ENCODE results near the gene PAX8.
A peak's percentile ranks its signal among the peaks of the same experiment; 100 is the strongest.

The PAX8 gene

DNA sequence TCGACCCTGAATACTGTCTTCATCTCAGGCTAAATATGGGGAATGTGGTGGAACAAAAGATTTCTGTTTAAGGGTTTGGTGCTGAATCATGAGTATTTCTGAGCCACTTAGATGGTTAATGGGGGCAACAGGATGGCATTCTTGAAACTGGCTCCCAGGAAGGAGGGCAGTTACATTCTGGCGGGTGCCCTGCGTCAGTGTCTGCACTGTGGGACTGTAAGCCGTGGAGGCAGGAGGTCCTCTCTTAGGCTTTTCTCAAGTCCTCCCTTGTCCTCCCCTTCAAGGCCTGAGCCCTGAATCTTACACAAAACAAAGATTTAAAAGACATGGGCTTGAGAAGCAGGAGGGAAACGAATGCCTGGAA is 59.2 kb downstream of the PAX8 start:
- ATAC-seq = no peak

DNA sequence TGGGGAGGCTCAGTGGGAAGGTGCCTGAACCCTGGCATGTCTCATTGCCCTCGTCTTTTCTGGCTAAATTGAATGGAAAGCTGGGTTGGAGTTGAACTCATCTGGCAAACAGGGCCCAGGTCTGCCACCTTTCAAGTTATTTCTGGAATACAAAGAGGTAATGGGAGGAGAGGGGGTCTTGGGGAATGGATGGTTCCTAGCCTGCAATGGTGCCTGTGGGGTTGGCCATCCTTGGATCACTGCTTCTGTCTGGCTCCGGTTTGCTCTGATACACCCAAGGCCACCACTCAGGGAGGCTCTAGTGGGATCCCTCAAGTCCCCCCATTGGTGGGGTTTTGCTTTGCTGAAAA is 59.7 kb downstream of the PAX8 start:
- no peak for ATAC-seq

DNA sequence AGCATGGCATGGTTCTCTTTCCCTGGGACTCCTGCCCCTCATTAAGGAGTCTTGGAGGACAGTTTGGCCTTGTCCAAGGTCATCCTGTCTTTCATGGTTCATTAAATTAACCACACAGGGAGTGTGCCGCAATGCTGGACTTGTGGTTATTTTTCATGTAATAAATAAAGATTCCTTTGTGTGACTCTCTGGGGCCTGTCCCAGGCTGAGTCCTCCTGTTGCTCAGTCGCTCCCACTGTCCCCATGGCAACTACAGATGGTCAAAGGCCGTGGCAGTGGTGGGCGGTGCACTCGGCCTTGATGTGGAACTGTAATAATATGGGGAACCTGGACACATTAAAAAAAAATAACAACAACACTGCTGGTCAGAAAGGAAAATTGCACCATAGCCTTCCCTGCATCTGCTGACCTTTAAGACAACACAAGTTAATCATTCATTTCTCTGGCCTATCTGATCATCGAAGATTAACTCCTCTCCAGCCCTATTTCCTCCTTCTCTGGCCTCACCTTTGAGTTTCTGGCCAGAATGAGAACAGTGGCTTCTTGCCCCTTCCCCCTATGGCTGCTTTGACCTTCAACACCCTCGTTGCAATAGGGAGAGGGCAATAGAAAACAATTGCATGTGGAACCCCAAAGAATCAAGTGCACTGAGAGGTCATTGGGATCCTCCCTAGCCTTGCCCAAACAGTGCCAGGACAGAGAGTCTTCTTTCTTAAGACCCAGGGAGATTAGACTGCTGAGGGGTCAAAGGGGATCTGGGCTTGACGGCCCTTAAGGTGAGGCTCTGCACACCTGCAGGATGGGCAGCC is 60.2 kb downstream of the PAX8 start:
- ATAC-seq = no peak

DNA sequence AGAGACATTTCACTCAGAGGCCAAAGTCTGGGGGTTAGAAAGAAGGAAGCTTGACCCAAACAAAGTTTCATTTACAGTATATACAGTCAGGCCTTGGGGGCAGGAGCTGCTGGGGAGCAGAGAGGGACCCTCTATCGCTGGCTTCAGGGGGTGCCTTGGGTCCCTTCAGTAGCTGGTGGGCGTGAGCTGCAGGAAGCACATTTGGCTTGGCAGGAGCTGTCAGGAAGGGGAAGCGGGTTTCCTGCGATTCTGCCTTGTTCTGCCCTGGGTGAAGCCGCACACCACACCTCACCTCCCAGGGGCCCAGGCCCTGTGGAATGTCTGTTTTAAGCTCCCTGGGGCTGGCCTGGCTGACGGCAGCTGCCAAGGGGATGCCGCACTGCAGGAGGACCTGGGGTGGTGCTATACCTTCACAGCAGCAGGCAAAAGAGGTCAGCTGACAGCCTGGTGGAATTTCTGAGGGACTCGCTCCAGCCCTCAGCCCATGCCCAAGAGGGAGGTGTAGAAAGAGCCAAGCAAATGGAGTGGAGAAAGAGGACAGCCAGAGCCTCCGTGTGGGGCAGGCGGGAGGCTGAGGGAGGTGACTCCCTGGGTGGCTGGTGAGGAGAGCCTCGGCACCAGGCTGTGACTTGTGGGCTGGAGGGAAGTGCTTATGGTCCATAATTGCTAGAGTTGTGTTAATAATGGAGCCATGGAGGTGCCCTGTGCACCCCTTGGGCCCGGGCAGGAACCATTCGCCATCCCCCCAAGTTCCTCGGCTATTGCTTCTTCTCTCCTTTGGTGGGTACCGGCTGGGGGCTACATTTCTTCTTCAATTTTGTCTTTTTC is 61.1 kb downstream of the PAX8 start:
- no peak for ATAC-seq

DNA sequence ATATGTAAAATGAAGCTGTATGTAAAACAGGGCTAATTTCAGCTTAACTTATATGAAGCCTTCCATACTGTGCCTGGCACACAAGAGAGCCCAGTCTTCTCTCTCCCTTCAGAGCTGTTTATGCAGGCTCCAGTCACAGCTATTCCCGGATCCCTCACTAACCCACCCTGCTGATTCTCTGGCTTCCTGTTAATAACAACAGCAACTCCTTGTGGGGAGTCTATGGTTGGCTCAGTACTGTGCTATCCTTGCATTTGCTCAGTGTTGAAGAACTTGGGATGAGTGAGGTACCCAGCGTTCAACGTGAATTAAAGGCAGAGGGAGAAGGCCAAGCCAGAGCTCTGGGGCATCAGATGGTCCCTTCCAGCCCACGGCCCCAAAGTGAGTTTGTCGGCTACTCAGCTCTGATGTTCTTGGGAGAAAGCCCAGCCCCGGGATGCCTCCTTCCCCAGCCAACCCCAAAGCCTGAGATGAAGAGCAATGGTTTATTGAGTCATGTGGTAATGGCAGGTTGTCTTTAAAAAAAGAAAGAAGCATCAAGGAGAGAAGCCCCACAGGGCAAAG is 61.7 kb downstream of the PAX8 start:
- ATAC-seq = no peak

DNA sequence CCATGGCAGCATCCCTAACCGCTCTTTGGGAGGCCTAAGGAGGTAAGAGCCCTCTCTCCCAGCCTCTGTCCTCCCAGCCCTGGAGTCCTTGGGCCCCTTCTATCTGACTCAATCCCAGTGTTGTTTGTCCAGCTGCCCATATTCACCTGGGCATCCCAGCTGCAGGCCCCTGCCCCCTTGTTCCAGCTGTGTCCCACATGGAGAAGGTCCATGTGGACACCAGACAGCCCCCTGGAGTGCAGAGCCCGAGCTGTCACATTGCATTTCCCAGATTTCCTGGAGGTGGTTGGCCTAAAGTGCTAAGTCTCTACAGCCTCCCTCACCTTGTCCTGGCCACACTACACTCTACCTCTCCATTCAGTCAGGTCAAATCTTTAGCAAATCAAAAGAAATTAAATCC is 62.4 kb downstream of the PAX8 start:
- no peak for ATAC-seq

DNA sequence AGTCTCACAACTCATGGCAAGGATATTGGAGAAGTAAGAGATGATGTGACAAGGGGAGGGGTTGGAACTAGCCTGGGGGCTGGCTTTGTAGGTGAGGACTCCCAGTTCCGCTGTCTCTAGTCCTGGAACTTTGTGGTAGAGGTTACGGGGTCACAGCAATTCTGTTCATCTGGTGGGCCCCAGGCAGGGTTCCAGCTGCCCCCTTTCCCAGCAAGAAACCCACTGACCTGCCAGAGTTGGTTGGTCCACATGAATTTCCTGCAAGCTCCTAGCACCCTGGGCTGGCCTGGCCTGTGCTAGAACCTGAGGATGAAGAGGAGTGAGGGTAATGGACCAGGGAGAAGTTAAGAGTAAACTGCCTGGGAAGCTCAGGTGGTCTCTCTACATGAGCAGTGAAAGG is 63.7 kb downstream of the PAX8 start:
- ATAC-seq = no peak

DNA sequence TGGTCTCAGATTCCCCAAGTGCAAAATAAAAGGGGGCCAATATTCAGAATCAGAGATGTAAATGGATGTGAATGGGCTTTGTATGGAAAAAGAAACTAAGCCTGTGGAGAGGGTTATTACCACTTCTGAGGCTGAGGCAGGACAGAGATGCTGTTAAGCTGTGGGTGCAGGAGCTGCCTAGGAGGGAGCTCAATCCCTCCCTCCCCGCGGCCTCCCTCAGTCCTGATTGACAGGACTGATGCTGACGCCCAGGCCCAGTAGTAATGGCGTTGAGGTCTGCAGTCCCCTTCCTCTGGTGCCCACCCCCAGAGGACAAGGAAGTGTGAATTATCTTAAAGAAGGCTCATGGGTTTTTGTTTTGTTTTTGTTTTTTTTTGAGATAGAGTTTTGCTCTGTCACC is 64.6 kb downstream of the PAX8 start:
- no peak for ATAC-seq

DNA sequence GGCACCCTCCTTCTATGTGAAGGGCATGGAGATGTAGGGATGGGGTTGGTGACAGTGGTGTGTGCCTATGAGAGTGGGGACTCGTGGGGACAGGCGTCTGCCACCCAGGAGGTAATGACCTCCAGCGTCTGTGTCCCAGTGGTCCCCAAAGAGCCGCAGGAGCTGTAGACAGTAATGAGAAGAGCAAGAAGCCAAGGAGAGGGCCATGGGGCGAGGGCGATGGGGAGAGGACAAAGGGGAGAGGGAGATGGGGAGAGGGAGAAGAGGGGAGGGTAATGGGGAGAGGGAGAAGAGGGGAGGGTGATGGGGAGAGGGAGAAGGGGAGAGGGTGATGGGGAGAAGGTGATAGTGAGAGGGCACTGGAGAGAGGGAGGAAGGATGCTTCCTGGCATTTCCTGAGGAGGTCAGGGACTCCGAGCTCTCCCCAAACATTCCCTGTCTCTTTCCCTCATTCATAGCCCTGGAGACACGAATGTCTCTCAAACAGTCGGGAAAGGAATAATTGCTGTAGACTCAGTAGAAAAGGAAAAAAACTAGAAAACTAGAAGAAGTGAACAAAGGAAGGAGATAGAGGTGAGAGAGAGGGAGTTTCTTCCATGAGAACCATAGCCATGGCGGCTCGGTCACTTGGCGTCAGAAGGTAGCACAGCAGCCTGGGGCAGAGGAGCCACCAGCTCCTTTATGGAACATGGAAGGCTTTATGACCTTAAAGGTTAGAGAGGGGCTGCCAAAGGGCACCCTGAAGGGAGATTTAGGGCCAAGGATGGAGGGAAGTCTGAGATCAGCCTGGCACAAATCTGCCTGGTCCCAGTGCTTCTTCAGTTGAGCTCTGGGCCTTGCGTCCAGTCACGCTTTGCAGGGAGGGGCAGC is 65.4 kb downstream of the PAX8 start:
- no peak for ATAC-seq

DNA sequence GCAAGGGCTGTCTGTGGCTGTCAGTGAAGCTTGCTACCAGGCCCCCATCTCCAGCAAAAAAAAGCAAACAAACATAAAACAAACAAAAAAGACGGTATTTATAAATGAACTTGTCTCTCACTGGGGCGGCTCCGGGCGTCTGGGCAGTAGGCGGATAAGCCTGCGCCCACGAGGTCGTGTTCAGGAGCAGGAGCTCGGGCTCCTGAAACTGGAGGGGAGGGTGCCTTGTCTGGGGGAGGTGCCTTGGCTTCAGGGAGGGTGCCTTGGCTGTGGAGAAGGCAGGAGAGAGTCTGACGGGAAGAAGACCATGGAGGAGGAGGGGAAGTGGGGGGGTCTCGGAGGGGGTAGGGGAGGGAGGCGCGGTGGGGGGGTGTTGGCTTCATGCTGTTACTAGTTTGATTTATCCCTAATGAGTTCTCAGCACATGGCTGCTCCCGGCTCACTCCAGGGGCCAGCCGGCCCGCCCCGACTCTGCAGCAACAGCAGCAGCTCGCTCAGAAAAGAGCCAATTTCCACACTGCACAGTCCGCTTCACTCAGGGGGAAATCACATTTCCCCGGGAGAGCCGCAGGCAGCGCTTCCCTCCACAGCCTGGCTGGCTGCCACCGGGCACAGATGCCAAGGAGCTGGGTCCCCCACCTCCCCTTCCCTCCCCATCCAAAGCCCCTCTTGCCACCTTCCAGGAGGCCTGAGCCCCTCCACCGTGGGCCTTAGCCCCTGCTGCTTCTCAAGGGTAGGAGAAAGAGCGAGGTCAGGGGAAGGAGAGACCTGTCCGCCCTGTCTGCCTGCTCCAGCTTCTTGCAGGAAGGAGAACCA is 66.3 kb downstream of the PAX8 start:
- no peak for ATAC-seq

DNA sequence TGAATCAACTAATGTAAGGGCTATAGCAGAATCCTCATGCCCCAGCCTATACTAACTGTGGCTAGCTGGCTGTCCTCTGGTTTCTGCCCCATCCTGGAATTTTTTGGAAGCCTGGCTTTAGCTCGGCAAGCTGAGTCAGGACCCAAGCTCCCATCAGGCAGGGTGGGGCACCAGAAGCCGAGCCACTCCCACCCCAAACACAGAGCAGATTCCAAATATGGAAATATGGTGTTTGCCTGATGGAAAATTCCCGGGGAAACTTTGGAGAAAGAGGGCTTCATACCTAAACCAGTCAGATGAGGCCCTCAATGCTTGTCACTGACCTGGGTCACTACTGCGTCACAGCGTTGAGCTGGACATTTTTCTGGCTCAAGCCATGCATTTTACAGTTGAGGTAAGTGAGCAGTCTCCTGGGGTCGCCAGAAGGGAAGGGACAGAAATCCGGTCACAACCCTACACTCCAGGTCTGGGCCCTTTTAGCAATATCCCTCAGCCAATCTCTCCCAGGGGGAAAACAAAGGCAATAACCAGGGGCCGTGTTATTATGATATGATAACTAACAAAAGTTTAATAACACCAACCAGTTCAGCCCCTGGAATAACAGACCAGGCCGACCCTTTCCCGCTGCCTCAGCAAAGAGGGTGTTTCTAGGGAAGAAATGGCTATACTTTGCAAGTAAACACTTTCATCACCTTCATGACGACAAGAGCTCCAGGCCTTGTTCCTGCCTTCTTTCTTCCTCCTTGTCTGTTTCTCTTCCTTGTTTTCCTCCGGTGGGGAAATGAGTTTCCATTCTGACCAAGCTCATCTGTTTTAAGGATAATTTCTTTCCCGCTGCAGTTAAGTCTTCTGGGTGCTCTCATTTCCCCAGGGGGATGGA is 67.3 kb downstream of the PAX8 start:
- ATAC-seq = no peak

DNA sequence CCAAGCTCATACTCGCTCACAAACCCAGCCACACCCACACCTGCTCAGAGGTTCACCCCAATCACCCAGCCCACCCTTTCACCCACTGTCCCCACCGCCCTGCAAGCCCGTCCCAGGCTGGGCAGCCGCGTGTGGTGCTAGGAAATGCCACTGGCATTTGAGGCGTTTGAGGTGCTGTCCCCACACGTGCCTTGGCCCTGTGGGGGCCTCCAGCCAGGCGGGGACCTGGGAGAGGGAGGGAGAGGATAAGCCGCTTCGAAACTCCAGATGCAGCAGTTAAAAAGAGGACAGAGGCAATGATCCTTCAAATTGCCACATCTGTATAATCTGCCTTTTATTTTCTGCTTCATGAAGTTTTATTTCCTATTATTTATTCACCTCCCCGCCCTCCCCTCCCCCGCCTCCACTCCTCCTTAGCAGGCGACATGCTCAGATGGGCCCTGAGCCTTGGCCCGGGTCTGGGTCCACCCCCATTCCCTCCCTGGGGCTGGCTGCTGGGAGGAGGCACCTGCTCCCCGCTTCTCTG is 69.0 kb downstream of the PAX8 start:
- ATAC-seq = no peak

DNA sequence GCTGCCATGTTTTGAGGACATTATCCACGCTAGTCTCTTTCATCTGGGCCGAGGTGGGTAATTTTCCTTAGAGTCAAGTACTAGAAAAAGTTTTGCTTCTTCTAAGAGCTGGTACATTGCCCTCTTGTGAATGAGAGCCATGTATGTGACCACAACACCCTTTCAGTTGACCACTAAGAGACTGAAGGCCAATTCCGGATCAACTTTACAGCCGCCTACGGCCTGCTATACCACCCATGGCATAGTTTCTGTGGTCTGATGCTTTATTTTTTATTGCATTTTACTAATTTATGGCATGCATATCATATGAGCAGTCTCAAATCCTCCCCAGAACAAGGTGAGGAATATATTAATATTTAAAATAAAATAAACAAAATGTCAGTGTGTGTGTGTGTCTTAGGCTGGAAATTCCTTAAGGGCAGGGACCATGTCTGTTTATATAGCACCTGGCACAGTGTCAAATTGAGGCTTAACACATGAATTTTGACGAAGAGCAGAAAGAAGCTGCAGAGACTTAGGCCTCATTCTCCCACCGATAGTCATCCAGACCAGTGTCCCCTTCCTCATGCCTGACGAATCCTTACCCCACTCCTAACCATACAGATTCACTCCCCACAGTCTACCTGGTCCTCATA is 69.6 kb downstream of the PAX8 start:
- no peak for ATAC-seq

DNA sequence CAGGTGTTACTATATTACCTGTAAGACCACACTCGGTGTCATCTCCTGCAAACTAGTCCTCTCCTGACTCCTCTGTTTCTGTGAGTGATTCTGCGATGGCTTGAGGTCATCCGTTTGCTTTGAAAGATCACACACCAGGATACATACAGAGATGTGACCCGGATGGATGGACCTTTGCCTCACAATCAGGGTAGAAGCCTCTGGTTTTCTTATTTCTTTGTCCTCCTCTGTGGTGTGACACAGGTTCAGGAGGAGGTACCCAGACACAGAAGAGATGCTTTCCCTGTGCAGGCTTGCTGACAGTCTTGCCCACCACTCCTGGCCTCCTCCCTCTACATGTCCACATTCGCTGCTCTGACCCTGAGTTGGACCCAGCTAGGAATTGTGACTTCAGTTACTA is 70.3 kb downstream of the PAX8 start:
- ATAC-seq = no peak

DNA sequence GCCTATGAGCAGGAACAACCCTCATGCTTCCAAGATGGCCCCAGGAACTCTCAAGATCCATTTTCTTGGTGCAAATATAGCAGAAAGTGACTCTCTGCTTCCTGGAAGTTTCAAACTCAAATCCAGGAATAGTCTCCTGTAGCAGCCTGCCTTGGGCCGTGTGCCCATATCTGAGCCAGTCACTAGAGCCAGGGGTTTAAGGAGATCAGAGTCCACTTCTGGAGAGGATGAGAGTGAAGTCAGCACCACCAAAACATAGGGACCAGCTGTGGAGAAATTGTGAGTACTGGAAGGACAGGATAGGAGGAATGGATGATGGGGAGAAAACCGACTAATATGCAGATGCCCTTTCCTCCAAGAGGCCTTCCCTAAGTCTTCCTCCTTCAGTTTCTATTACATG is 71.7 kb downstream of the PAX8 start:
- no peak for ATAC-seq

DNA sequence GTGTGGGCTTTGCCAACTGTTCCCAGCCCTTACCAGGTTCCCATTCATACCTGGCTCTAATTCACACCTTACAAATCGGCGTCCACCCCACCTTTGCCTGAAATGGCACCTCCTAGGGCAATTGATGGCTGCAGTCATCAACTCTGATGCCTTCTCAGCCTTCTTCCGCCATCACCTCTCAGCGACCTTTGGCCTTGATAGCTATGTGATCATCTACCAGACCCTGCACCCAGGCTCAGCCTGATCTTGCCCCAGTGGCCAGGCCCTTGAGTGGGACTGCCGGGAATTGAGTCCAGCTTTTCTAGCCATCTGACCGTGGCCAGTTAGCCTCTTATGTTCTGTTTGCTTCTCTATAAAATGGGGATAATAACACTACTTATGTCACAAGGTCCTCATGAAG is 72.5 kb downstream of the PAX8 start:
- ATAC-seq = no peak

DNA sequence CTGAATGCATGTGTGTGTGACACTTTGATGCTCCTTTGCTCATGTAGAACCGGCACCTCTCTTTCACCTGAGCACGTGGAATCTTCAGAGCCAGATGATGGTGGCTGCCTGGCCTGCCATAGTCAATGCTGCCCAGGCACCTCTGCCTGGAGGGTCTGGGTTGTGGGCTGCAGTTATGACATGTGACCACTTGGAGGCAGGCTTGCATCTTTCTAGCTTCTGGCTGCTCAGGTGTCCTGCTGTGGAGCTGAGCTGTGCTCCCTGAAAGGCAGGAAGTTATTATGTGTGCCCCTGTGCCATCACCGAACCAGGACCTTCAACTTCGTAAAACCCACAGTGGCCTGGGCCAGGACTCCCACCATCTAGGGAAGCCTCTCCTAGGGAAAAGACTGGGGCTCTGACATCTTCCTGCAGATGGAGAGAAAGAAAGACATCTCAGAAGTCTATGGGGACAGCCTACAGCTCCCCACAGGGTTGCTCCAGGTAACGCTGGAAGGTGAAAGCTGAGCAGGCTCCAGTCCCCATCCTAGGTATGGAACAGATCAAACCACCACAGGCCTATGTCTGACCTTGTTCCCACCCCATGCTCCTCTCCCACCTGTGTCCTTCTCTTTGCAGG is 74.7 kb downstream of the PAX8 start:
- peak; percentile 77 to 78 for ATAC-seq

DNA sequence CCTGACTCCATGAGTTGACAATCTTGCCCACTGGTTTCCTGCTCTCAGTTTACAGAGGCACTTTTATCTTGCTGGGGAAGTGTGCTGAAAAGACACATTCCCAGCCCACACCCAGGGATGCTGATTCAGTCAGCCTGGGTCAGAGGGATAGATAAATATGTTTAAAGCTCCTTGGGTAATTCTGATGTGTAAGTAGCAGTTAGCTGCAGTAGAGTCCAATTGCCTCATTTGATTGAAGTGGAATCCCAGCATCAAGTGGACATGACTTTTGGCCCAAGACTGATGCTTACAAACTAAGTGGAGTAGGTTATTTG is 75.5 kb downstream of the PAX8 start:
- ATAC-seq = no peak

DNA sequence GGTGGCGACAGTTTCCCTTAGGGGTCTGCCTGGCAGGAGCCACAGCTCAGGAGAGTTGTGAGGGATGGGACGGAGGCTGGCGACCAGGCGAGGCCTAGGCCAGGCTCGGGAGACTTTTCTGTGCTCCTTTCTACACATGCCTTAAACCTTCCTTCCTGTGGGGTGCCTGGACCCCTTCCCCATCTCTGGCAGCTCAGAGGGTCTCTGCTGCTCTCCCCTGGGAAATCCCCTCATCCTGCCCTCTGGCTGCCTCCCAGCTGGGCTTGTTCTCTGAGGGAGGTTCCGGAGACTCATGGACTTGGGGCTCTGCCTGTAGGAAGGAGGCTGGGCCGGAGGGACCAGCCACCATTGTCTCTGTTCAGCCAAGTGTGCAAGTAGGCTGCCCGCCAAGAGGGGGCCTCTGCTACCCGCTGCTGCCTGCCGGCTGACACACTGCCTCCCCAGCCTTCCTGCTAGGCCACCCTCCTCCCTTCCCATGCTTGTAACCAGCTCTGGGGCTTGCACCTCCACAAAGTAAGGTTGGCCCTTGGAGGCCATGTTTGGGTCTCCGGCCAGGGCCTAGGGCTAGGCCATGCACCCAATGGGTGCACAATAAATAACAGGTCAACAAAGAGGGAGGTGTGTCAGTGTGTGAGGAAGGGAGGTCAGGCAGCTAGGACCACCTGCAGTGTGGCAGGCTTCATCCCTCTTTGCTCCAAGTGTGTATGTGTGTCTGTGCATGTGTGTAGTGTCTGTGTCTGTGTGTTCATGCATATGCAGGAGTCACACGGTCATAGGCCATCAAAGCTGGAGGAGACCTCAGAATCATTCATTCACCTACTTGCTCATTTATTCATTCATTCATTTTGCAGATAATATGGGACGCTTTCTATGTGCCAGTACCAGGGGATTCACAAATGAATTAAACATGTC is 76.2 kb downstream of the PAX8 start:
- ATAC-seq = no peak
